T-helper 2 cell (primary cell): ENCODE results near the gene TSR3.

Experiments
- DNase-seq, 5 experiments: peaks; one replicate each; pipeline versions ENCODE4 v3.0.0 to v3.0.0-alpha.2; 2012 to 2022

Gene TSR3

DNA sequence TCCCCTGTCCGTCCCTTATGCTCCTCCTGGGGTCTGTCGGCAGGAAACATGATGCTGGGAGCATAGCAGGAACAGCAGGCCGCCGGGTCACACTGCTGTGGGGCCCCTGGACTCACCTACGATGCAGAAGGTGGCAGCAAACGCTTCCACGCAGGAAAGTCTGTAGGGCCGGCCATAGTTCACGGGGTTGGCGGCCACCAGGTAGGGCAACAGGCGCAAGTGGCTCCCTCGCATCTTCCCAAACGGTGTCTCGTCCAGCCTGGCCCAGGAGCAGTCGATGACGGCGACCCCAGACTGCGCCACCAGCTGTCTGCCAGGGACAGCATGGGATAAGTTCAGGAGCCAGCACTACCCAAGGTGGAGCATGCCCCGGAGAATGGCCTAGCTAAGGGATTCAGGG, 987 bp downstream of the TSR3 start:
- DNase-seq, result no peak

DNA sequence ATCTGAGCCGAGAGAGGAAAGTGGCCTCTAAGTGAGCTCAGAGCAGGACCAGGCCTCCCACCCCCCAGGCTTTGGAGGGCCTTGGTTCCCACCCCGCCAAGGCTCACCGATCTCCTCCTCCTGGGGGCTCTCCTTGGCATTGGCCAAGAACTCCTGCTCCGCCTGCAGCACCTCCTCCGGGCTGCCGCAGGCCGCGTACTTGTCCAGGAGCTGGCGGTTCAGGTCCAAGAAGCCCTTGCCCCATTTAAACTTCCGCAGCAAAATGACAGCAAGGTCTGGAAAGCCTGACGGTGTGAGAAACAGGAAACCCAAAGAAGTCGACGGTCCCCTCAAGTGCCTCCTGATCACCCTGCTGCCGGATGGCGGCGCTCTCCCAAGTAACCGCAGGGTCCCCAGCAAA, 1.7 kb downstream of the TSR3 start:
- DNase-seq, result no peak

DNA sequence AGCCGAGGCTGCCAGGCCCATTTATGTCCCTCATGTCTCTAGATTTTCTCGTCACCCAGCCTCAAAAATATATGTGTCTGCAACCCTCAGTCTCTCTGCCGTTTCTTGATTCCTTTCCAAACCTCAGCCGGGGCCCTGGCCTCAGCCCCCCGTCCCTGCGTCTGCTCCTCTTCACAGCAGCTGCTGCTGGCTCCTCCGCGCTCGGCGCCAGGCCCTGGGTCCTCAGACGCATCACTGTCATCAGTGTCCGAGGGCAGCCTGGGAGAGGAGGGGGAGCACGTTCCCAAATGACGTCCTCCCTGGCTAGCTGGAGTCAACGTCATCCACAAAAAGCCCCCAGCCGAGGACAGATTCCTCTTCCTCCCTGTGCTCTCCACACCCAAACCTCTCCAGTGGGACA, 2.3 kb downstream of the TSR3 start:
- DNase-seq, result no peak

DNA sequence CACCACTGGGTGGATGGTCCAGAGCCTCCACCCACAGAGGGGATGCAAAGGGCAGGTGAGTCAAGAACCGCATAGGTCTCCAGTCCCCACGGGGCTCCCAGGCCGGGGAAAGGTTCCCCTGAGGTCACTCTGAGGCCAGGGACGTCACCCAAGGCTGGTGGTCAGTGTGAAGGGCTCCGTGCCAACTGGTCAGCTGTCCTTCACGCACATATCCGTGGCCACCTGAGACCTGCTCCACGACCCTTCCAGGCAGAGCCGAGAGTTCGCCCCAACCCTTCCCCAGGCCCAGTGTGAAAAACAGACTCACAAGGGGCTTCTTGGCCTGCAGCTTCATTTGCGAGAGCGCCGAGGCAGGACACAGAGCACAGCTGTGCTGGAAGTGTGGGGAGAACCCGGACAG, 2.8 kb downstream of the TSR3 start:
- no peak for DNase-seq

DNA sequence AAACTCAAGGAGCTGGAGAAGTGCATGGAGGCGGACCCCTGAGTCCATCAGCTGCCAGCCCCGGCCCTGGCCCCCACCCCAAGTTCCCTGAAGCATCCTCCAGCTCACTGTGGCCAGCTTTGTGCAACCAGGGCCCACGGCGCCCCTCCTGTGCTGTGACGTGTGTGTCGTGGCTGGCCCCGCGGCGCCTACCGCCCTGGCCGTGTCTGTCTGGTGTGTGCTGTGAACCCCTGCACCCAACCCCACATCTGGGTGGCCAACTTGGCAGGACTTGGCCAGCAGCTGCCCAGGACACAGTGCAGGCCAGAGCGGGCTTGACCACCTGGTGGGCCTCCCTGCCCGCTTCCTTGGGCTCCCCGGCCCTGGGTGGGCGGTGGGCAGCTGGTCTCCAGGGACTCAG, 3.2 kb downstream of the TSR3 start:
- no peak for DNase-seq

DNA sequence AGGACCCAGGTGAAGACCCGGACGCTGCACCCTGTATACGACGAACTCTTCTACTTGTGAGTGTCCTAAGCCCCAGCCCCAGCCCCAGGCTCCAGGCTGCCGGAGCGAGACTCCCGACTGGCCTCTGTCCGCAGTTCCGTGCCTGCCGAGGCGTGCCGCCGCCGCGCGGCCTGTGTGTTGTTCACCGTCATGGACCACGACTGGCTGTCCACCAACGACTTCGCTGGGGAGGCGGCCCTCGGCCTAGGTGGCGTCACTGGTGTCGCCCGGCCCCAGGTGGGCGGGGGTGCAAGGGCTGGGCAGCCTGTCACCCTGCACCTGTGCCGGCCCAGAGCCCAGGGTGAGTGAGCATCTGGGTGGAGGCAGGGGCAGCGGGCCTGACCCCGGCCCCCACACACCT, 3.7 kb downstream of the TSR3 start:
- no peak for DNase-seq

DNA sequence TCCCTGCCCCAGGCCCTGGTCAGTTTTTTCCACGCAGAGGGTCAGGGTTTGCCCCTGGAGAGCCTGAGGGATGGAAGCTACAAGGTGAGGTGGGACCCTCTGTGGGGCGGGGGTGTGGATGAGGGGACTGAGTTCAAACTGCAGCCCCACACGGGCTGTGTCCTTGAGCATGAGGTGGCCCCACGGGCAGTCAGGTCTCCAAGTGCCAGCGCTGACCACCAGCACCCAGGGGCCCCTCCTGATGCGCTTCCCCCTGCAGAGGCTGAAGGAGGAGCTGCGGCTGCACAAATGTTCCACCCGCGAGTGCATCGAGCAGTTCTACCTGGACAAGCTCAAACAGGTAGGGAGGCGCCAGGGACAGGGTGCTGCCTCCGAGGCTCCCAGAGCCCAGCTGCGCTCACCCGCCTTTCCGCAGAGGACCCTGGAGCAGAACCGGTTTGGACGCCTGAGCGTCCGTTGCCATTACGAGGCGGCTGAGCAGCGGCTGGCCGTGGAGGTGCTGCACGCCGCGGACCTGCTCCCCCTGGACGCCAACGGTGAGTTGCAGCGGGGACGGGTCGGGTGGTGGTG, 4.3 kb downstream of the TSR3 start:
- no peak for DNase-seq

DNA sequence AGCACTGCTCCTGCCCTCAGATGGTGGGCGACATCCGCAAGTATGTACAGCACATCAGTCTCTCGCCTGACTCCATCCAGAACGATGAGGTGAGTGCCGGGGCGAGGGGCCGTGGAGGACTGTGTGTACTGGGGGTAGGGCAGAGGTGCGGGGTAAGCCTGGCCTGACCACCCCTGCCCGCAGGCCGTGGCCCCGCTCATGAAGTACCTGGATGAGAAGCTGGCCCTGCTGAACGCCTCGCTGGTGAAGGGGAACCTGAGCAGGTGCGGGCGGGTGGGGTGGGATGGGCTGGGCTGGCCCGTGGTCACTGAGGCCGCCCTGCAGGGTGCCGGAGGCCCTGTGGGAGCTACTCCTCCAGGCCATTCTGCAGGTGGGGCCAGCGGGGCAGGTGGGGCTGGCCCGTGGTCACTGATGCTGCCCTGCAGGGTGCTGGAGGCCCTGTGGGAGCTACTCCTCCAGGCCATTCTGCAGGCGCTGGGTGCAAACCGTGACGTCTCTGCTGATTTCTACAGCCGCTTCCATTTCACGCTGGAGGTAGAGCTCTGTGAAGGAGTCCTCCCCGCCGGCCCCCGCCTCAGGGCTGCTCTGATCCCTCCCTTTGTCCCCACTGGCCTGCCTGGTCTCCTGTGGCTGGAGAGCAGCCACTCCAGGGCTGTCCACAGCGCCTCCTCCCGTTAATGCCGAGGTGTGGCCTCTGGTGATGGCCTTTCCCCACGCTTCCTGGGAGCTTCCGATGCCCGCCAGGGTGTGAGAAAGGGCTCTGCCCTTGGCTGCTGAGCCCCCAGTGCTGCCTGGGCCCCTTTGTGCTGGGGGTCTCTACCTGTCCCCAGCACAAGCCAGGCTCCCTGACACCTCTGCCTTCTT, 5.0 kb downstream of the TSR3 start:
- no peak for DNase-seq

DNA sequence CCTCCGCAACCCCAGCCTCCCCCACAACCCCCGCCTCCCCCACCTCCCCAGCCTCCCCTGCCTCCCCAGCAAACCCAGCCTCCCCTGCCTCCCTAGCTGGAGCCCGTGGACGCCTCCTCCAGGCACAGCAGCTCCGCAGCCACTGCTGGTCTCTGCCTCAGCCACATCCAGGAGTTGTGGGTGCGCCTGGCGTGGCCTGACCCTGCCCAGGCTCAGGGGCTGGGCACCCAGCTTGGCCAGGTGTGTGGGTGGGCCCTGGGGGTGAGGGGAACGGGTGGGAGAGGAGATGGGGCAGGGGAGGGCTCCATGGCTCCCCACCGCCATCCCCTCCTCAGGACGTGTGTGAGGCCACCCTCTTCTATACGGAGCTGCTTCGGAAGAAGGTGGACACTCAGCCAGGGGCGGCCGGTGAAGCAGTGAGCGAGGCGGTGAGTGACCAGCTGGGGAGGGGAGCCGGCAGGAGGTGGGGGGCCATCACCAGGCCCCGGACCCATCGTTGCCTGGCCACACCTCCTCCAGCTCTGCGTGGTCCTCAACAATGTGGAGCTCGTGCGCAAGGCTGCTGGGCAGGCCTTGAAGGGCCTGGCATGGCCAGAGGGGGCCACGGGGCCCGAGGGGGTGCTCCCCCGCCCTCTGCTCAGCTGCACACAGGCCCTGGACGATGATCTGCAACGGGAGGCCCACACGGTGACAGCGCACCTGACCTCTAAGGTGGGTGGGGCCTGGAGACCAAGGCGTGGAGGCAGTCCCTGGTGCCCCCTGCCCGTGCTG, 5.8 kb downstream of the TSR3 start:
- DNase-seq, result no peak

DNA sequence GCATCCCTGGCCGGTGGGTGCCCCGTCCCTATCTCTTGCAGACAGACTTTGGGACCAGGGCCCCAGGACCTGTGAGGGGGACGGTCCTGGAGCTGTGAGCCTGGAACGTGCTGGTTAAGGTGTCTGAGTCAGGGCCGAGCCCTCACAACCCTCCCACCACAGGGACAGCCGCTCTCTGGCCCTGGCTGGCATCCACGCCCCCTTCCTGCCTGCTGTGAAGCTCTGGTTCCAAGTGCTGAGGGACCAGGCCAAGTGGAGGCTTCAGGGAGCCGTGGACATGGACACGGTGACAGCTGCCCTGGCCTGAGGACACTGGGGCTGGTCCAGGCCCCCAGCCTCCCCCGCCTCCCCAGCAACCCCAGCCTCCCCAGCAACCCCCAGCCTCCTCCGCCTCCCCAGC, 6.6 kb downstream of the TSR3 start:
- DNase-seq, result no peak

DNA sequence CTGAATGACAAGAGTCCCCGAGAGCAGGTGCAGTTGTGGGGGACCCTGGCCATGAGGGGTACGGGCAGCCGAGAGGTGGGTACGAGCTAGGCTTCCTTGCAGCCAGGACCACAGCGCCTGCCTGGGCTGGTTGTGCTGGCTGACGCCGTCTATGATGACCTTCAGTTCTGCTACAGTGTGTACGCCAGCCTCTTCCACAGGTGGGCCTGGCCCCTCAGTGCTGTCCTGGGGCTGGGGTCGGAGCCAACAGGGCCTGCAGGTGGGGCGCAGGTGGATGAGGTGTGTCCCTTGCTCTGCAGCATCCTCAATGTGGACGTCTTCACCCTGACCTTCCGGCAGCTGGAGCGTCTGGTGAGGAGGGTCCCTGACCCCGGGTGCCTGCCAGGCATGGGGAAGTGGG, 7.2 kb downstream of the TSR3 start:
- DNase-seq, result no peak

DNA sequence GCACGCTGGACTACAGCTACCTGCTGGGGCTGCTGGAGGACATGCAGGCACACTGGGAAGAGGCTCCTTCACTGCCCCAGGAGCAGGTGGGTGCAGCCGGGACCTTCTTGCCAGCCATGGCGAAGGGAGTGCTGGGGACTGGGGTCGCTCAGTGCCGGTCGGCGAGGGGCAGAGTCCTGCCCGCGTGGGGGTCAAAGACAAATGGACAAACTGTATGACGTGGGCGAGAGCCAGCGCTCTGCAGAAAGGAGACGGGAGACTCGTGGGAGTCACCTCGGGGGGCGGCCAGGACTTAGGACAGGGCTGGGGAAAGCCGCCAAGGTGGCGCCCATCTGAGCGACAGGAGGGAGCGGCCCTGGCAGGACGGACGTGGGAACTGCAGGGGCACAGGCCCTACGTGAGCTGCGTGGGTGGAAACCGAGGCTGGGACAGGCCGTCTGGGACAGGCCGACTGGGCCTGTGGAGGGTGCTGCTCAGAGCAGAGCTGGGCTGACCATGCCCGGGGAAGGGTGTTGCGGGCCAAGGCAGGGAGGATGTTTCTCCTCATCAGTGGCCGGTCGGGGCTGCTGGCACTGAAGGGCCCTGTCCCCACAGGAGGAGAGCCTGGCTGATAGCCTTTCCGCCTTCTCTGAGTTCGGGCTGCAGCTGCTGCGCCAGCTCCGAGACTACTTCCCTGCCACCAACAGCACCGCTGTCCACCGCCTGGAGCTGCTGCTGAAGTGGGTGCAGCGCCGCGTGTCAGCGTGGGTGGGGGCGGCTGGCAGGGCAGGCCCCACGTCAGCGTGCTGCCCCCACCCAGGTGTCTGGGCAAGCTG, 8.0 kb downstream of the TSR3 start:
- DNase-seq, result no peak

DNA sequence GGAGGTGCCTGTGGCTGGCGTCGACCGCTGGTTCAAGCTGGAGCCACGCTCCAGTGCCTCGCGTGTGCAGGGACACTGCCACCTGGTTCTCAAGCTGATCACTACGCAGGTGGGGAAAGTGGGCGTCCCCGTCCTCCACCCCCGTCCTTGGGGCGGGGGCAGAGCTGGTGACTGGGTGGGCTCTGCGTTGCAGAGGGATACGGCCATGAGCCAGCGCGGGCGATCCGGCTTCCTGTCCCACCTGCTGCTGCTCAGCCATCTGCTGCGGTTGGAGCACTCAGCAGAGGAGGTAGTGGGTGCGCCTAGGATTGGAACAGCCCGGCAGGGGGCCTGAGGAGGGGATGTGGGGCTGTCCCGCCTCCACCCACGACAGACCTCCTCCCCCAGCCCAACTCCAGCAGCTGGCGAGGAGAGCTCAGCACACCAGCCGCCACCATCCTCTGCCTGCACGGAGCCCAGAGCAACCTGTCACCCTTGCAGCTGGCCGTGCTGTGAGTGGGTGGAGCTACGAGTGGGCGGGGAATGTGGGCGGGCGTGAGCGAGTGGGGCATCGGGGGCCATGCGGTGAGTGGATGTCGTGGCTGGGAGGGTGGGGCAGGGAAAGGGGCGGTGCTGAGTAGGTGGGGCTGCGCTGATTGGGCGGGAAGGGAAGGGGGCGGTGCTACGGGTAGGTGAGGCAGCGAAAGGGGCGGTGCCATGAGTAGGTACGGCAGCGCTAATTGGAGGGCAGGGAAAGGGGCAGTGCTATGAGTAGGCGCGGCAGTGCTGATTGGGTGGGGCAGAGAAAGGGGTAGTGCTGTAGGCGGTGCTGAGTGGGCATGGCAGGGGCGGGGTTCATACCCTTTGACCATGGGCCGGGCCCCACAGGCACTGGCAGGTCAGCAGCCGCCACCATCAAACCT, 8.9 kb downstream of the TSR3 start:
- DNase-seq, result peak; percentile 79 to 97 (median 96)

DNA sequence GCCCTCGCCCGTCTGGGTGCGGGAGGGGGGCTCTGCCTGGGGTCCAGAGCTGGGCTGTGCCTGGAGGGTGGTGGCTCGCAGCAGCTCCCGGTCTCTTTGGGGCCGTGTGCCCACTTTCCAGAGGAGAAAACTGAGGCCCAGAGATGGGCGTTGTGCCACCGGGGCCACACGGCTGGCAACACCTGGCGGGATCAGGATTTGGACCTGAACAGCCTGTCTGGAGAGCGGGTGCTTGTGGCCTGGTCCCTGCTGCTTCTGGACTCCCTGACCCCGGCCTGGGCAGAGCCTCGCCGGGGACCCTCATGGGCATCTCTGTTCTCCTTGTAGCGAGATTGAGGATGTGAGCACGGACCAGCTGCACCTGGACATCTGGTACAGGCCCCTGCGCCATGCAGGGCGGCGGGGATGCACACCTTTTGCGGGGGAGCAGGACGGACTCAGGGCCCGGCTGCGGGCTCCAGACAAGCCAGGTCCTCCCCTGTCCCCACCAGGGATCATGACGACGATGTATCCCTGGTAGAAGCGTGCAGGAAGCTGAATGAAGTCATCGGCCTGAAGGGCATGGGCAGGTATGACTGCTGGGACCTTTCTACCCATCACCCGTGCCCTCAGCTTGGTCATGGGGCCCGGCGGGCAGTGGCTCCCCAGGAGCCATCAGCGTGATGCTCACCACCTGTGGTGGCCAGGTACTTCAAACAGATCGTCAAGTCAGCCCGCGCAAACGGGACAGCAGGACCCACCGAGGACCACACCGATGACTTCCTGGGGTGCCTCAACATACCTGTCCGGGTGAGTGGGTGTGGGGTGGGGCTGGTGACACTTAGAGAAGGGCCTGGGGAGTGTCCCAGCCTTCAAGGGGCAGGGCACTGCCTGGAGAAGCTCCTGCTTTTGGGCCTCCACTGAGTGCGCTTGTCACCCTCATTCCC, 9.9 kb downstream of the TSR3 start:
- no peak for DNase-seq

DNA sequence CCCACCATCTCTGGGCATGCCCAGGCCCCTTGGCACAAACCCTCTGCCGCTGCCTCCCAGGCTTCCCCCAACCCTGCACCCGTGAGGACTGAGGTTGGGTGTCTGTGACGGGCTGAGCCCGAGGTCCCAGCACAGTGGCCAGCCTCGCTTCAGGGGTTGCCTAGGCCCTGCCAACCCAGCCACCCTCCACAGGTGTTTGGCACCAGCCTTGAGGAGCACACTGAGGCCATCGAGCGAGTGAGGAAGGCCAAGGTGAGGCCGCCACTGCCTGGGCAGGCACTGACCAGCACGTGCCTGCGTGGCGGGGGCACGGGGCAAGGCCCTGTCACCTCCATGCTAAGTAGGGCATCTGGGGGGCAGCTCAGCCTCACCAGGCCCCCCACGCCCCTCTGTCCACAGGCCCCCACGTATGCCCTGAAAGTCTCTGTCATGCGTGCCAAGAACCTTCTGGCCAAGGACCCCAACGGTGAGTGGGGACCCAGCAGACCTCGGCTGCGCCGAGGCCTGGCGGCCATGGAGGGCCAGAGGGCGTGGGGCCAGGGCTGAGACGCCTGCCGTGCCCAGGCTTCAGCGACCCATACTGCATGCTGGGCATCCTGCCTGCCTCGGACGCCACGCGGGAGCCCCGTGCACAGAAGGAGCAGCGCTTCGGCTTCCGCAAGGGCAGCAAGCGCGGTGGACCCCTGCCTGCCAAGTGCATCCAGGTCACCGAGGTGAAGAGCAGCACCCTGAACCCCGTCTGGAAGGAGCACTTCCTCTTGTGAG, 10.8 kb downstream of the TSR3 start:
- no peak for DNase-seq

DNA sequence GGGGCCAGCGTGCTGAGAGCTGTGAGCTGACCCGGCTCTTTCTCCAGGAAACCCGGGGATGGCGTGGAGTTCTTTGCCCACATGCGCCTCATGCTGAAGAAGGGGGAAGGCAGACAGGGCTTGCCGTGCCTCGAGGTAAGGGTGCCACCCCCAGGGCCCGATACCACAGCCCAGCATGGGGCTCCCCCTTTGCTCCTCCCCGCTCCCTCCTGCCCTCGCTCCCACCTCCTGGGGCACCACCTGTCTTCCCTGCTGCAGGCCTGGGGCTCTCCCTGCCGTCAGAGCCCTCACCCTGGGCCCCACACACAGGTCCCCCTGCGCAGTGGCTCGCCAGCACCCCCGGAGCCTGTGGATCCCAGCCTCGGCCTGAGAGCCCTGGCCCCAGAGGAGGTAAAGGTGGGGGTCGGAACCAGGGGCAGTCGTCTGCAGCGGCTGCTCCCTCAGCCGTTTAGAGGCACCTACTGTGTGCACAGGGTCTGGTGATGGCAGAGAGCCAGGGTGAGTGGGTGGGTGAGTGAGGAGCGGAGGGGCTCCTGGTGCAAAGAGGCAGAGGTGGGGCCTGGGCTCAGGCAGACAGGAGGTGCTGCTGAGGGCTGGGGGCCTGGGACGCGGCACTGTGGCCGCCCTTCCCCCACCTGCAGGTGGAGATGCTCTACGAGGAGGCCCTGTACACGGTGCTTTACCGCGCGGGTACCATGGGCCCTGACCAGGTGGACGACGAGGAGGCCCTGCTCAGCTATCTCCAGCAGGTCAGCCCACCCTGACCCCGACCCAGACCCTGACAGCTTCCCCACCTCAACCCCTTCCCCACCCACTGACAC, 12.6 kb downstream of the TSR3 start:
- no peak for DNase-seq

DNA sequence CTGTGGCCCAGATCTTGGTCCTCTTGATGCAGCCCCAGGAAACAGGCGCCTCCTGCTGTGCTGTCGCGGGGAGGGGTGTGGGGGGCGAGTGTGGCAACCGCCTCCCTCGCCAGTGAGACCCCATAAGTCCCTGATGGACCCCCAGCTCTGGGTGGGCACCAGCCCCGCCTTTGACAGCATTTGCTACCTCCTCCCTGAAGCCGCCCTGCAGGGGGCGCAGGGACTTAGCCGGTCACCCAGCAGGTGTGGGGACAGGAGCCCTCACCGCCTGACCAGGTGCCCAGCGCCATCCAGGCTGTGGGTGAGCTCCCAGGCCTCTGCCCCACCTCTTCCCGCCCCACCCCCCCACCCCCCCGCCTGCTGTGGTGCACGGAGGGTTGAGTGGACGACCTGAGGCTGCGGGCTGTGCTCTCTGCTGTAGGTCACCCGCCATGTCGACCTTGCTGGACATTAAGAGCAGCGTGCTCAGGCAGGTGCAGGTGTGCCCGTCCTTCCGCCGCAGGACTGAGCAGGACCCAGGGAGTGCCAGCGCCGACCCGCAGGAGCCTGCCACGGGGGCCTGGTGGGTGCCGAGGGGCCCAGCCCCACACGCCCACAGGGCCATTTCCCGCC, 13.5 kb downstream of the TSR3 start:
- no peak for DNase-seq

DNA sequence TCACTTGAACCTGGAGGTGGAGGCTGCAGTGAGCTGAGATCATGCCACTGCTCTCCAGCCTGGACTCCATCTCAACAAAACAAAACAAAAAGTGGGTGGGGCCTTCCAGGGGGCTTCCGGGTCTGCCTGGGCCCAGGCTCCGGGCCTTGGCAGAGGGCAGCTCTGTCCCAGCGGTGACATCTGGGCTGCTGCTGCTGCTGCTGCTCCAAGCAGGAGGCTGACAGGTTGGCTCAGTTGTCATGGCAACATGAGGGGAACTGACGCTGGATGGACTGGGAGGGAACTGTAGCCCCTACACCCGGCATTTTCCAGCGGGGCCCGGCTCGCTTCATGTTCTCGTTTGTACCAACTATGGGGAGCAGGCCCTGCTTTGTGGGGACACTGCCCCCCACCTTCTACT, 14.2 kb downstream of the TSR3 start:
- DNase-seq, result no peak

DNA sequence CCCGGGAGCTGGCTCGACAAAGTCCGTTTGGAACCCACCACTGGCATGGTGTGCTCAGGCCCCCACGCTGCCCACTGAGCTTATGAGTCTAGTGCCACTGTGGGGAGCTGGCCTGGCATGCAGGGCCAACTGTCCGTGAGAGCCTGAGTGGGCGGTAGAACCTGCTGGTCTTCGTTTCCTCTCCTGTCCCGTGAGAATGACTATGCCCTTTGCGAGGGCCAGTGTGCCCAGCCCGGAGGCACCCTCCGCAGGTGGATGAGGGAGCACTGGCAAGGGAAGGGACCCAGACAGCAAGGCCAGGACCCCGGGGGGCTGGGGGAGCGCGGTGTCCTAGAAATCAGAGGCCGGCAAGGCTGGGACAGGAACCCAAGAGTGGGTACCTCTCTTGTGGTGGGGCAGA, 15.1 kb downstream of the TSR3 start:
- no peak for DNase-seq
